Fibroblast of lung (primary cell): ENCODE data around the gene ACAA1.

Experiments
- CTCF ChIP-seq, 2 donors: IDR thresholded peaks in 1 of 2; conservative IDR thresholded peaks in 1 of 2; 1 replicate in 1 of 2; 2 replicates in 1 of 2; pipeline ENCODE4 v1.5.1; 2011 to 2012; ENCODE audit warnings: low read length in 2 of 2, control low read depth in 1 of 2, inconsistent platforms in 1 of 2, low read depth in 1 of 2, mild to moderate bottlenecking in 1 of 2
- EZH2 ChIP-seq: IDR thresholded peaks from 2 replicates; pipeline ENCODE4 v1.5.1; 2012; ENCODE audit warnings: low read length, control low read depth, mild to moderate bottlenecking; ENCODE audit errors: missing control alignments

DNA sequence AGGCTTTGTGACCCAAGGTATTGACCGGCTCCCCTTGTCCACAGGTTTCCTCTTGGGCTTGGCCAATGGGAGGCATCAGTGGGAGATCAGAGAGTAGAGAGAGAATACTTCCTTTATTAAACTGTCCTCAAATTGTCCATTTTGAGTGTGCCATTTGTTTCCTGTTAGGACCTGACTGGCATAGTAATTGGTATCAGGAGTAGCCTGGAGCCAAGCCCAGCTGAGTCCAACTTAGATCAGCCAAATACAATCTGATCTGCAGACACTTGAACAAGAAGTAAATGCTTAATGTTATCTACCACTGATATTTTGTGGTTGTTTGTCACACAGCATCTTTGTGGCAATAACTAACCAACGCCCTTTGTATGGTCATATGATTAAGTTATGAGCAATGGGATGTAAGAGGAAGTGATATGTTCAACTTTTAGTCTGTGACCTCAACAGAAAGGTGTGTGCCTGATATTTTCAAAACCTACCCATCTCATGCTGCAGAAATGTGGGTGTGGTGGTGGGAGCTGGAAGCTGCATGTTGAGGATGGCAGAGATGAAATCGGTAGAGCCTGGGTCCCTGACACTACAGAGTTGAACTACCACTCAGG is 14.8 kb upstream of the ACAA1 start:
- TF ChIP-seq CTCF (conservative IDR thresholded peaks at IDR 0.05 in 1 of 2, IDR thresholded peaks at IDR 0.05 in 1 of 2; ENCODE audit: low read depth in 1 of 2, low read length in 2 of 2) = no peak
- TF ChIP-seq EZH2 = no peak
